ENCODE data around the gene FOXI1. TPM values are rescaled to one million over a fixed set of nuclear protein-coding genes. Genes with fewer than 3 reads are reported as not detected.
"Not testable (repeated sequence)": the region's sequence is repeated elsewhere in the genome, so short reads cannot be mapped to it uniquely, and the experiment has no call there.

The FOXI1 gene
- total RNA-seq, 1 experiment from 2014 or later, result not detected

GRCh38 chr5:170139786-170140335 lies 34.2 kb downstream of the FOXI1 start (continued):
- no peak for TF ChIP-seq CTCF (IDR thresholded peaks at IDR 0.05 in 2 of 3, conservative IDR thresholded peaks at IDR 0.05 in 1 of 3; ENCODE audit: borderline replicate concordance in 1 of 3, insufficient read depth in 1 of 3, low read depth in 2 of 3, low read length in 2 of 3)
- no peak for TF ChIP-seq RAD21 (IDR thresholded peaks at IDR 0.05; ENCODE audit: low read depth)
- no peak for TF ChIP-seq ELF1 (IDR thresholded peaks at IDR 0.05; ENCODE audit: borderline replicate concordance, low read depth)
- TF ChIP-seq ZBTB33 (IDR thresholded peaks at IDR 0.05; ENCODE audit: extremely low read depth, insufficient replicate concordance, low read length), result no peak

- H3K4me3 ChIP-seq (replicated peaks in 1 of 2; ENCODE audit: low read depth in 1 of 2, low read length in 2 of 2); RAD21 ChIA-PET (ENCODE audit: low non-redundant PET in 1 of 2, low total read pairs in 2 of 2, uncharacterized antibody in 2 of 2, unreplicated experiment in 2 of 2); CTCF ChIA-PET; H3K9me2 ChIP-seq (ENCODE audit: insufficient read depth); H3K4me1 ChIP-seq (ENCODE audit: control insufficient read depth in 1 of 2, insufficient read depth in 2 of 2, low read length in 2 of 2); BruUV-seq (replicated peaks); H3K9me3 ChIP-seq (ENCODE audit: control insufficient read depth in 1 of 2, insufficient read depth in 1 of 2, low read depth in 1 of 2, low read length in 2 of 2); H3K36me3 ChIP-seq (ENCODE audit: control insufficient read depth in 1 of 2, insufficient read depth in 2 of 2, low read length in 2 of 2); H3K27ac ChIP-seq (ENCODE audit: low read depth, low read length); ATAC-seq; intact Hi-C loops (cut with micrococcal nuclease); H4K20me1 ChIP-seq (ENCODE audit: insufficient read depth); POLR2A ChIA-PET; H3K27me3 ChIP-seq (ENCODE audit: insufficient read depth, low read length); H3K9ac ChIP-seq (ENCODE audit: low read length); H3K79me2 ChIP-seq (ENCODE audit: insufficient read depth, low read length); H3K4me2 ChIP-seq (ENCODE audit: low read length); H2AFZ ChIP-seq (ENCODE audit: low read depth, low read length, poor library complexity, severe bottlenecking); DNase-seq (ENCODE audit: low read depth, low spot score): not testable (repeated sequence)
Measured at GRCh38 chr5:170141196-170141595, 35.5 kb downstream of the FOXI1 start.

All from HCT116 (cell line).